Measurements from ENCODE around the gene ZNF827.

ZNF827 gene

GRCh38 chr4:145934434-145935047 lies 4.1 kb downstream of the ZNF827 start:
- DNase-seq: no peak

DNA sequence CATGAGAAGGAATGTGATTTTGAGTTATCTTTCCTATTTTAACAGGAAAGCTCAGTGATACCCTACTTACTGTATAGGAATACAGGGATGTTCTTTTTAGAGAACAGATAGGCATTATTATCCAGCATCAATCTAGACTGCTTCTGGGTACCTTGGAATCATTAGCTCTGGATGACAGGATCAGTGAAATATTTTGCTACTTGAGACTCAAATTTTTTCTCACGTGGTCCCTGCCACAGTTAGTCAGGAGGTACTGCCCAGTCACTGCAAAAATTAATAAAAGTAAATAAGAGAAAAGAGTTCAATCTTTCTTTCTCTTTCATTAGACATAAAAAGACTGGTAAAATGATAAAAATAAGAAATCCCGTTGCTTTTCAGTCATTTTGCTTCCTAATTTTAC lies 5.5 kb downstream of the ZNF827 start:
- no peak for DNase-seq

- DNase-seq: no peak
Measured at GRCh38 chr4:145931403-145931802, 7.2 kb downstream of the ZNF827 start.

DNA sequence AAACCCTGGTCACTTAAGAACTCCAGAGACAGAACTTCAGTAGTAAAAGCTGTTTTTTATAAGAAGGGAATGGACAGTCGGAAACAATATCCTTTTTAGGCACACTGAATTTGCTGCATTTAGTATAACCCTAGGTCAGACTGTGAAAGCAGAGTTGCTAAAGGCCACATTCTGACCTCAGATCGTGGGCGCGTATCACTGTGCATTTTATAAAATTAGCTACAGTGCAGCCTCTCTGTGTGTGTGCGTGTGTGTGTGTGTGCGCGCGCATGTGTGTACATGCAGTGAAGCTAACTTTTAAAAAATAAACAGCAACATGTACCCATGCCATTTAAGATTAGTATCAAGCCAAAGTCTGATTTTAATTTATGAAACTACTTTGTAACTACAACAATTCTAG lies 8.0 kb downstream of the ZNF827 start:
- no peak for DNase-seq

DNA sequence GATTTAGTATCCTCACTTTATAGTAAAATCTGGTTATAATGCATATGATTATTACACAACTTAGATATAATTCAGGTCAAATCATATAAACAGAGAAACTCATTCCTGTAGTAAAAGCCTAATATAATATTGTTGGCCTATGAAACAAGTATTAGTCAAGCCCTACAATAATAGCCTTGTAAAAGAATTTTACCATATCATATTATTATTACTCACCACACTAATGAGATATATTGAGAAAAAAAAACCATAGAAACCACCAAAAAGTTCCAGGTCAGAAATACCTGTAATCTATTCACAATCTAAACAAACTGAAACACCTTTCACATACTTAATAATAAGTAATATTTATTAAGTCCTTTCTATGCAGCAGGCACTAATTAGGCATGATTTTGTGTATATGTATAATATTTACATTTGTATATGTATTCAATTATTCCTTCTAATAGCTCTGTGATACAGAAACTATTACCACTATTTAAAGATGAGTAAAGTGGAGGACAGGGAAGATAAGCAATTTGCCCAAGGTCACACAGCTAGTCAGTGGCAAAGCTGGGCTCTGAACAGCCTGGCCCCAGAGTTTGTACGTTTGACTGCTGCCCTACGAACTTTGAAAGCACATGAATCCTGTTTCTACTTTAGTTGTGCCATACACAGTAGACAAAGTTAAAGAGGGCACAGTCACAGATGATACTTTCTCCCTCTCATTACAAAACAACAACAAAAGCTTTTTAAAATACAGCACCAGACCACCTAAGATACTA lies 9.0 kb downstream of the ZNF827 start:
- DNase-seq: no peak

- DNase-seq: no peak
Measured at GRCh38 chr4:145928748-145929147, 9.9 kb downstream of the ZNF827 start.

DNA sequence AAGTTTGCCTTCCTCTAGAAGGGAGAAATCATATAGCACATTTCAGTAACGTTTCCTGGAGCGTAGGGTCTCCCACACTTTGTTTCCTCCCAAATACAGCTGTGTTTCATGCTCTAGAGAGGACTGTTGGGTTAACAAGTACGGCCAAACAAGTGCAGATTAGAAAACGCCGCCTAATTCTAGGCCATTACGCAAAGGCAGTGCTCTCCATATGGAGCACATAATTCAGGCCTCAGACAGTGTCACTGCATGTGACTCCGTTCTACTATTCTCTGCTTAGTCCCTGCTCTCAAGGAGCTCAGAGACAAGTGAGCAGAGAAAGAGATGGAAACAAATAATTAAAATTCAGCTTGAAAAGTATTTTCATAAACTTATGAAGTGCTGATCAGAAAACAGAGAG lies 11.6 kb downstream of the ZNF827 start:
- DNase-seq: no peak

- no peak for DNase-seq
Measured at GRCh38 chr4:145921231-145921630, 17.4 kb downstream of the ZNF827 start.

GRCh38 chr4:145920205-145920604 lies 18.4 kb downstream of the ZNF827 start:
- DNase-seq: no peak

DNA sequence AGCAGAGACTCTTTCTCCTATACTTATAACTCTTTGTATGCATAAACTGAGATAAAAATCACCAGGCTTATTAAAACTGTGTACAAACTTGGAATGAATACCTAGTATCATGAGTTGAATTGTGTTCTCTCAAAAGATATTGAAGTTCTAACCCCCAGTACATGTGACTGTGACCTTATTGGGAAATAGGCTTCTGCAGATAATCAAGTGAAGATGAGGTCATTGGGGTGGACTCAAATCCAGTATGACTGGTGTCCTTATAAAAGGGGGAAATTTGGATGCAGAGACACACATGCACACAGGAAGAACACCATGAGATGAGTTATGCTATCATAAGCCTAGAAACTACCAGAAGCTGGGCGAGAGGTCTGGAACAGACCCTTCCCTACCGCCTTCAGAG lies 26.2 kb downstream of the ZNF827 start:
- no peak for DNase-seq

- no peak for DNase-seq
Measured at GRCh38 chr4:145909773-145910172, 28.9 kb downstream of the ZNF827 start.

DNA sequence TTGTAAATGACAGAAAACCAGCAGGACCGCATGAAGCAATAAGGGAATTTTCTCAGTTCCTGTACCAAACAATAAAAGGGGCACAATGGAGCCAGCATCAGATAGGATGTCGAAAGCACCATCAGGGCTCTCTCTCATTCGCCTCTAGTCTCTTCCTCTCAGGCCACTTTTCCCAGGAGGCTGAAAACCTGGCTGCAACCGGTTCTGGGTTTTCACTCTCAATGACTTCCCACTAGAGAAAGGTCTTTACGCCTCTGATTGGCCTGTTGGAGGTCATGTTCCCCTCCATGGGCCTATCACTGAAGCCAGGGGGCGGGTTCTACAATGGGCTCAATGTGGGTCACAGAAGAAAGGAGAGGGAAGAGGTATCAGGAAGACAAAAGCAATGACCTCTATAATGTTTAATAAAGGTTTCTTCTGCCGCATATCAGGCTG lies 29.3 kb downstream of the ZNF827 start:
- no peak for DNase-seq

GRCh38 chr4:145907812-145908211 lies 30.8 kb downstream of the ZNF827 start:
- no peak for DNase-seq

DNA sequence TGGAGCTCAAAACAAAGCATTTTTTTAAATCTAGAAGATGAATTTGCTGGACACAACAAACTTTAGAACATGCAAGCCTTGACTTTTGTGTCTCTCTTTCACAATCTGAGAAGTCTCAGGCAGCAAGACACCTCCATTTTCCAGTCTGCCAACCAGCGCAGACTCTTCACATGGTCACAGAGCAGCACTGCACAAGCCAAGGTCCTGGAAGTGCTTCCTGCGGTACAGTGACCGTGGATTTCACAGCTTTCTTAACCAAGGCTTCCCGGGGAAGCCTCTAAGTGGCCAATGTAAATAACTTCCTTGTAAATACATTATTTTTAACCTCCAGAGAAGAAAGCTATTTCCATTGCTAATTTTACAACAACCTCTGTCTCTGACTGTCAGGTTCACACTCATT lies 31.2 kb downstream of the ZNF827 start:
- no peak for DNase-seq

GRCh38 chr4:145904413-145905177 lies 34.0 kb downstream of the ZNF827 start:
- no peak for DNase-seq

DNA sequence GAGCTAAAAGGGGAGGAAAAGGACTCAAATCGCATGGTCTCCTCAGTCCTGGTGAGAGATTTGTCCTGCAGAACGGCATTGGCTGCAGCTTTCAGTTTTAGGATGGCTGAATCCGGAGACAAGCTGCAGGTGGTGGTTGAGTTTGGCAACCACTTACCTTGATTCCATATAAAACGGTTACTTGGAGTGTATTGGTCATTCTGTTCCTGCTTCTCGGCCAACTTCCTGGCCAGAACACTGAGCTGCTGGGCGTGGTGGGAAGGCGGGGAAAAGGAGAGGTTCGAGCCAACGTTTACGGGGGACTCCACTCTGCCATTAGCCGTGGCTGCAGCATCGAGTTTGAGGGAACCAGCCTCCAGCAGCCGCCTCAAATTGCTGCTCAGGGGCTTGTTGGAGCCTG lies 36.1 kb downstream of the ZNF827 start:
- DNase-seq: no peak

DNA sequence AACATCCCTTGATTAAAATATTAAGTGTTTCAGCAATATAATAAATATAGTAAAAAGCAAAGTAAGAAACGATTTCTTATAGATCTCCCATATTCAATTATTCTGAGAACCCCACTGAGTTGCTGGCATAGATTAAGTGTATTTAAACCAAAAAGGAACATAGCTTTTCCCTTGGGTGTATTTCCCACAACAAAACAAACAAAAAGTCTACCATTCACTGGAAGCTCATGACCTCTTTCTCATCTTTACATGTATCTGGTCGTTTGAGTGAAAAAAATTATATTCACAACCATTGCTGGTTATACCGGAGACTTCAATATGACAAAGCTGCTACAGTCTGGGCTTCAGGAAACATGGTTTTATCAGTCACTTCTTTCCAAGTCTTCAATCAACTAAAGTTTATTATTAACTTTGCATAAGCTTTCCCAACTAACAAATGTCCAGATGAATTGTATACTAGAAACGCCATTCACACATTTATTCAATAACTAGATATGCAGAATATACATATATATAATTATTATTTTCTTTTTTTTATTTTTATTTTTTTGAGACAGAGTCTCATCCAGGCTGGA lies 38.6 kb downstream of the ZNF827 start:
- DNase-seq: no peak

DNA sequence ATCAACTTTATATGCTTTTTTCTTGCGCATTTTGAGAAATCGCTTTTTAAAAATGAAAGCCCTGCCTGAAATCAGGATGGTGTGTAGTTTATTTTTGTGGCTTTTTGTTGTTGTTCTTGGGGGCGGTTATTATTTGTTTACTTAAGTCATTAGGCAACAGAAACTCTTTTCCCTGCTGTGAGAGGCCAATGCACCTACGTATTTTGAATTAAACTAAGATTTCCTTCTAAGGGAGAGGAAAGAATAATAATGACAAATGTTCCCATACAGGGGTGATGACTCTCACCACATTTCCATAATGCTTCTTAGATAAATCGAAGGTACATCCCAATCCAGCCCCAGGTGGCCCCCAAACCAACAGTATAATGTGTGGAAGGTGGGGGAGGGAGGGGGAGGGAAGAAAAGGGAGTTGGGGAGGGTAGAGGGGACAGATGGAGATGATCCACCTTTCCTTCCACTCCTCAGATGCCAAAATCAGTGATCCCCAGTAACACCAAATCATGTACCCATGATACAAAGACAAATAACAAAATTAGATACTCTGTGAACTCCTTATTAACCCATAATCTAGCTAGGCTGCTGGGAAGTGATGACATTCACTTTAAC lies 39.6 kb downstream of the ZNF827 start:
- no peak for DNase-seq

GRCh38 chr4:145898466-145898865 lies 40.2 kb downstream of the ZNF827 start:
- no peak for DNase-seq

DNA sequence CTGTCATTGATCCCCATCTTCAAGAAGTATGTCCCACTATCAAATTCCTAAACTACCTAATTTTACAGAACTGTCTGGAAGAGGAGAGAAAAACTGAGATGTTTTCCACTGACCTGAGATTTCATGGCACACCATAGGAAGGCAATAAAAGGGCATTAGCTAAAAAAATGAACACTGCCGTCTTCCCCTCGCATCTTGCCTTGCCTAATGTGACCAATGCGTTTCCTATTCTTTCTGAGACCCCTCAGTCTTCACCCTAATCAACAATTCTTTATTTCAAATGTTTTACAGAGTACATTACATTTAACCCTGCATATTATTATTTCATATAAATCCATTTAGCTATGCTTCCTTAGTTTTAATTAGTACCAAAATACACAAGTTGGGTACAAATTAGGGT lies 43.6 kb downstream of the ZNF827 start:
- no peak for DNase-seq

DNA sequence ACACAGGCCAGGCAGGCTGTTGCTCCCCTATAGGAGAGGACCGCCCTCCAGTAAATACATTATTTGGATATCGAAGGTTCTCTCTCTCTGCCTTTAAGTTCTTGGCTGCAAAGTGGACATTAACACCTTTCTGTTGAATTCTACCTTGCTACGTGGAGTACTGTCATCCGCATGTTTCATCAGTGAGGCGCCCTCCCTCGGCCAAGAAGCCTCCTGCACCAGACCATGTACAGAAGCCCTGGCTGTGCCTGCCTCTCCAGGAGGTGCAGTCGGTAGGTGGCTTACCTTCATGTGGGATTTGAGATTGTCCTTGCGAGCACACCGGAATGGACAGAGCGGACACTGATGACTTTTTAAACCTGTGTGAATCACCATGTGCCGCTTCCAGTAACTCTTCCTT lies 46.7 kb downstream of the ZNF827 start:
- no peak for DNase-seq

- no peak for DNase-seq
Measured at GRCh38 chr4:145890689-145891088, 47.9 kb downstream of the ZNF827 start.

GRCh38 chr4:145888393-145888792 lies 50.2 kb downstream of the ZNF827 start:
- no peak for DNase-seq
